VCaP (cell line): ENCODE results near the gene ATXN1.

ENCODE experiments used
- H3K27ac ChIP-seq: fragments of 450-650 bp; 2 replicates; pipeline ENCODE4 v1.5.1; 2017
- TF ChIP-seq, protein P1 (sequence below): fragments of 450-650 bp; conservative IDR thresholded peaks from 2 replicates; pipeline ENCODE4 v1.5.1; 2017; ENCODE audit warnings: mild to moderate bottlenecking, moderate library complexity

ATXN1 gene

DNA sequence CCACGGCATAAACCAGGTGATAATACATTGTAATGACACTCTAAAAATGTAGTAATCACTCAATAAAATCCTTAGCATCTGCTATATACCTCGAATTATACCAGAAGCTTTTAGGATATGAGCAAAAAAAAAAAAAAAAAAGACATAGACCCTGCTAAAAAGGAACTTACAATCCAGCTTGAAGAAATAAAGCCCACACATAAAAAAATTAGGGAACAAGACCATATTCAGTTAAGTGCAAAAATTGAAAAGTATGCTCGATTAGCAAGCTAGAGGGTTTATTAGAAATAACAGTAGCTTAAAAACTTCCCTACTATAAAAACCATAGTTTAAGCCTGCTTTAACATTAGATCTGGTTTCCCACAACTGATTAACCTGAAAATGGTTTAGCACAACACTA lies 387.2 kb downstream of the ATXN1 start:
- TF ChIP-seq, protein P1, sequence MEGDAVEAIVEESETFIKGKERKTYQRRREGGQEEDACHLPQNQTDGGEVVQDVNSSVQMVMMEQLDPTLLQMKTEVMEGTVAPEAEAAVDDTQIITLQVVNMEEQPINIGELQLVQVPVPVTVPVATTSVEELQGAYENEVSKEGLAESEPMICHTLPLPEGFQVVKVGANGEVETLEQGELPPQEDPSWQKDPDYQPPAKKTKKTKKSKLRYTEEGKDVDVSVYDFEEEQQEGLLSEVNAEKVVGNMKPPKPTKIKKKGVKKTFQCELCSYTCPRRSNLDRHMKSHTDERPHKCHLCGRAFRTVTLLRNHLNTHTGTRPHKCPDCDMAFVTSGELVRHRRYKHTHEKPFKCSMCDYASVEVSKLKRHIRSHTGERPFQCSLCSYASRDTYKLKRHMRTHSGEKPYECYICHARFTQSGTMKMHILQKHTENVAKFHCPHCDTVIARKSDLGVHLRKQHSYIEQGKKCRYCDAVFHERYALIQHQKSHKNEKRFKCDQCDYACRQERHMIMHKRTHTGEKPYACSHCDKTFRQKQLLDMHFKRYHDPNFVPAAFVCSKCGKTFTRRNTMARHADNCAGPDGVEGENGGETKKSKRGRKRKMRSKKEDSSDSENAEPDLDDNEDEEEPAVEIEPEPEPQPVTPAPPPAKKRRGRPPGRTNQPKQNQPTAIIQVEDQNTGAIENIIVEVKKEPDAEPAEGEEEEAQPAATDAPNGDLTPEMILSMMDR: no peak
- H3K27ac ChIP-seq: no peak overlapping the region

DNA sequence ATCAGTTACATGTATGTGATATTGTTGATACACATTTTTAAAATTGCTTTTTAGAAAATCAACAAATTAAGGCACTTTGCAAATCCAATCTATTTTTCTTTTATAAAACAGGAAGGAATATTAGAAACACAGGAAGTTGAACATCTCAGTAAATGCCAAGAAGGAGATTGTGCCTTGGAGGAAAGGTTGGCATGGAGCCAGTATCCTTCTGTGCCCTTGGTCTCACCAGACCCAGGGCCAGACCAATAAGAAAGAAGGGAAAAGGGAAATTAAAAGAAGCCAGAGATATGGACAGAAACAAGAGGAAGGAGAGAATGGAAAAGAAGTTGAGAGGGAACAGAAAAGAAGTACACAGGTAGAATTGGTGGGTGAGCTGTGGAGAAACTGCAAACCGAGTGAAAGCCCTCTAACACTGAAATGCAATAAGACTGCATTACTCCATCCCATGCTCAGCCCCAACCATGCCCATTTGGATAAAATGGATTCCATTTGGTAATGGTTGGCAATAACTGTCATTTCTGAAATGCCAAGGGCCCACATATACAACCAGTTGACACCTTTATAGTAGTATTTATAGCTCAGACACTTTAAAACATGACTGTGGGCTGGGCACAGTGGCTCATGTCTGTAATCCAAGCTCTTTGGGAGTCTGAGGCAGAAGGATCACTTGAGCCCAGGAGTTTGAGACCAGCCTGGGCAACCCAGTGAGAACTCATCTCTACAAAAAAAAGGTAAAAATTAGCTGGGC lies 389.1 kb downstream of the ATXN1 start:
- H3K27ac ChIP-seq: no peak overlapping the region
- TF ChIP-seq, protein P1: no peak

DNA sequence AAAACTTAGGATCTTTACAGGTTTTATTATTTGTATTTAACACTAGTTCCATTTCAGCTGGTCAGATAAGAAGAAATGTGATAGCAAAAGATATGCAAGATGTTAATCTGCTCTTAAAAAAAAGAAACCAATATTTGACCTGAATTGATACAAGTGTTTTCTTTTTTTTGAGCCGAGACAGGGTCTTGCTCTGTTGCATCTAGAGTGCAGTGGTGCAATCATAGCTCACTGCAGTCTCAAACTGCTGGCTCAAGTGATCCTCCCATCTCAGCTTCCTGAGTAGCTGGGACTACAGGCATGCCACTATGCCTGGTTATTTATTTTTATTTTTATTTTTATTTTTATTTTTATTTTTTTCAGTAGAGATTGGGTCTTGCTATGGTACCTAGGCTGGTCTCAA lies 389.9 kb downstream of the ATXN1 start:
- TF ChIP-seq, protein P1: no peak
- H3K27ac ChIP-seq: no peak overlapping the region

DNA sequence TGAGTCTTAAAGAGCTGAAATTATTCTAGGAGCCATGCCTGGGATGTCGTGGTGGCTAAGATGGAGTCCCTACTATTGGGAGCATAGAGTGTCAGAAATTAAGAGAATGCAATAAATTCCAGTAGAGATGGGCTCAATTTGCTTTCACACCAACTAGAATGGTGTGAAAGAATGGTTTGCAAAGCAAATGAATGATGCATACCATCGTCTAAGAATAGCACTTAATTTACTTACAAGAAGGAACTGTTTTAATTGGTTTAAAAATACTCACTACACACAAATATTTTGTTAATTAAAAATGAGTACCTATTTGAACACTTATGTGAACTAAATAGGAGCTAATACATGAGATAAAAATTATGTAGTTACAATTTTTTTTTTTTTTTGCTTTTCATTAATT lies 390.3 kb downstream of the ATXN1 start:
- TF ChIP-seq, protein P1: no peak
- H3K27ac ChIP-seq: no peak overlapping the region

DNA sequence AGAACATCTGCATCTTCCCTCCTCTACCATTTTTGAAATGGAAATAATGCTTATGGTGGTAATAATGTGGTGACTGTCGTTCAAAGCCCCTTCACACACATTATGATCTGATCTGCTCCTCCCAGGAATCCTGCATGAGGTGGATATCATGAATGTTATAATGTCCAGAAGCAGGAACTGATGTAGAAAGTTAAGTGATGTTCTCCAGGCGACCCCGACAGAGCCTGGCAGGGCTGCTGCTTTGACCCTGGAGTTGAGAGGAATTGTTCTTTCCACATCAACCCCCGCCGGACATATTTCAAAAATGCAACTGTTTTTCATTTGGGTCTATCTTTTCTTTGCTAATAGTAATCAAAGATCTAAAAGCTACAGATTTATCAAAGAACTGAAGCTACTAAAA lies 391.3 kb downstream of the ATXN1 start:
- no peak overlapping the region for H3K27ac ChIP-seq
- TF ChIP-seq, protein P1: no peak

DNA sequence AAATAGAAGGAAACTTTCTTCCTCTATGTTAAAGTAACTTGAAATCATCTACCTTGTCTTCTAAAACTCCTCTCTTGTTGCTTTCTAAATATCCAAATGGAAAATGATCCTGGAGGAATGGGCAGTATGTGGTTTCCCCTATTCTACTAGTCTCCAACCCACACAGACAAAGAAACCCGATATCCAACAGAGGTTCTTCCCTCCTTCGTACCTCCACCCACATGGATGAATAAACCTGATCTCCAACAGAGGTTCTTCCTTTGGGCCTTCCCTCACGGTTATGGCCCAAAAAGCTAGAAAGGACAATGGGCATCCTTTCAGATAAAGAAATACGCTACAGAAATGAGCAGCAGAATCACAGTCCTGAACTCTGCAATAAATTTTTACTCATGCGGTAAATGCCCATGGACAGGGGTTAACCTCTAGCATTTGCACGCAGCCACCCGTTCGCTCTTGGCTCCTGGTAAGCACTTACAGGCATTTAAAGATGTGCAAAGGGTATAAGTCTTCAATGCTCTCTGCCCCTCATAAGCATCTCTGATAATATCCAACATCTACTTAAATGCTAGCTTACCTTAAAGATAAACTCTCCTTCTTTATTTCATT lies 392.0 kb downstream of the ATXN1 start:
- TF ChIP-seq, protein P1: no peak
- H3K27ac ChIP-seq: no peak overlapping the region

DNA sequence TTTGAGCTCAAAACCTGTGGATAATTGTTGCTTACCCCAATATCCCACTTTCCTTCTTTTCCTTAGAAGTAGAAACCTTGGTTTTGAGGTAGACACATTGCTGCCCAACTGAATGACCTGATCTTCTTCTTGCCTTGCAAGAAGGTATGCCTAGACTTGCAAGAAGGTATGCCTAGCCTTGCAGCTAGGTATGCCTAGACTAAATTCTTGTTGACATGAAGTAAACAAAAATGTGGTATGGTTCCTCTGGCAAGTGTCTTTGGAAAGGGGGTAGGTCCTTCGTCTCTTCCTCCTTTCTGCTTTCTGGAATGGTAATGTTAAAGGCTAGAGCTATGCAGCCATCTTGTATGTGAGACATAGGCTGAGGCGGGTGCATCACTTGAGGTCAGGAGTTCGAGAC lies 393.7 kb downstream of the ATXN1 start:
- TF ChIP-seq, protein P1: no peak
- H3K27ac ChIP-seq: no peak overlapping the region
